HG03460 (cell line): ENCODE data around the gene CLDND2.
A peak's percentile ranks its signal among the peaks of the same experiment; 100 is the strongest.

Experiments used
- ATAC-seq: cut with Tn5 transposase; IDR thresholded peaks from one replicate; pipeline ENCODE4 v1.9.1; 2021; ENCODE audit not compliant: unreplicated experiment

Gene CLDND2

DNA sequence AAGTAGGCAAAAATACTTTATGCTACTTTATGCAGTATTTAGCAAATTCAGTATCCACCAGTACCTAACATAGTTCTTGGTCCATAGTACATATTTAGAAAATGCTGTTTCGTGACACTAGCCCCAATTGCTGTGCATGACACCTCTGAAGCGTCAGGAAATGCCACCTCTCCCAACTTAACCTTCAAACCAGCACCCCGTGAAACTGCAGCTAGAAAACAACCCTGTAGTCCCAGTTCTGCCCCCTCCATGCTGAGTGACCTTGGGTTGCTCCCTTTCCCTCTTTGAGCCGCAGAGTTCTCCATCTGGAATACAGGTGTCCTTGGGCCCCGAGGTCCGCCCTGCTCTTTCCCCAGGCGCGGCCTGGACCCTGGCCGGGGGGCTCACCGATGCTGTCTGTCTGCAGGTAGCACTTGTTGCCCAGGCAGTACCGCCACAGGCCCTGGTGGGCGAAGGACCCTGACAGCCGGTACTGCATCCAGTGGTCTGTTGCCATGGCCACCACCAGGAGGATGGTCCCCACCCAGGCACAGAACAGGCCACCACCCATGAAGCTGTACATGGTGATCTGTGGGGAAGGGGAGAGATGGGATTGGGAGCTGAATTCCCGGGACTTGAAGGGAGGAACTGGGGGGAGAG lies 18.2 kb upstream of the CLDND2 start:
- no peak for ATAC-seq

DNA sequence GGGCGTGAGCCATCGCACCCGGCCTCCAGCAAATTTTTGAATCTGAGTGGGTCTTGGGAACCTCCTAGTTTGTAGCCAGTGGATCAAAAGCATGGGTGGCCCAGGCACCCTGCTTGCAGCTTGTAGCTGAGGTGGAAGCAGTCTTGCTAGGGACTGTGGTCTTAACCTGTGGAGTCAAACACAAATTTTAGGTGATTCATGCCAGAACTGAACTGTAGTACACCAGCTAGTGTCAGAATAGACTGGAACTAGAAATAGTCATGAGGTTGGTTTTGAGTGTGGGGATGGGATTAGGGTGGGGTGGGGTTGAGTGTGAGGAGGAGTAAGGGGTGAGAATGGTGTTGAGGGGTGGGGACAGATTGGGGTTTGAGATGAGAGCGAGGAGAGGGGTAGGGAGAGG lies 13.2 kb upstream of the CLDND2 start:
- no peak for ATAC-seq

- ATAC-seq, result no peak
These were observed 11.6 kb upstream of the CLDND2 start for GRCh38 chr19:51380379-51380778.

DNA sequence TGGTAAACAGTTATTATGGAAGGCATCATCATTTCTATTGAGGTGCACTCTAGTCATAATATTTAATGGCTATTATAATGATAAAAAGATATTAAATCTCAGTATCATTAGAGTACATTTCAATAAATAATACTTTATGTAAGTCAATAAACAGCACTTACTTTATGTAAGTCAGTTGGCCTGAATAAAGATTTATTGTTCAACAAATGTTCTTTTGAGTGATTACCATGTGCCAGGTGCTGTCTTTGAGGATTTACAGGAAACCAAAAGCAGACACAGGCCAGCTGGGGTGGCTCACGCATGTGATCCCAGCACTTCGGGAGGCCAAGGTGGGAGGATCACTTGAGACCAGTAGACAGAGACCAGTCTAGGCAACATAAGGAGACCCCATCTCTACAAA lies 8.6 kb upstream of the CLDND2 start:
- no peak for ATAC-seq

DNA sequence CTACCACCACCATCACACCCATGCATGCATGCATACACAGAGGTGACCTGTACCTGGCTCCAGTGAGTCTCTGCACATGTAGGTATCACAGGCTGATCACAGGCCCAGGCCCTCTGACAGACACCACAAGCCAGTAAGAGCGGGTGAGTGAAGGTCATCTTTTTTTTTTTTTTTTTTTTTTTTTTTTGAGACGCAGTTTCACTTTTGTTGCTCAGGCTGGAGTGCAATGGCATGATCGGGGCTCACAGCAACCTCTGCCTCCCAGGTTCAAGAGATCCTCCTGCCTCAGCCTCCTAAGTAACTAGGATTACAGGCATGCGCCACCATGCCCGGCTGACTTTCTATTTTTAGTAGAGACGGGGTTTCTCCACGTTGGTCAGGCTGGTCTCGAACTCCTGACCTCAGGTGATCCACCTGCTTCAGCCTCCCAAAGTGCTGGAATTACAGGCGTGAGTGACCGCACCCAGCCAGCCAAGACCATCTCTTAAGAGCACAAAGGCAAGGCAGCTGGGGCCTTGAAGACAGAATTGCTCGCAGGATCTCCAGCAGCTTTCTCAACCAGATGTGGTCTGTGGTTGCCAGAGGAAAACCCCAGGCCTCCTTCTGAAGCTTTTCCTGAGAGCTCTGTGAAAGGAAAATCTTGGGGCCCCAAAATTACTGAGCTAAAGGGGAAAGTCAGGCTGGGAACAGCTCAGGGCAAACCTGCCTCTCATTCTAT lies 6.9 kb upstream of the CLDND2 start:
- ATAC-seq, result no peak

DNA sequence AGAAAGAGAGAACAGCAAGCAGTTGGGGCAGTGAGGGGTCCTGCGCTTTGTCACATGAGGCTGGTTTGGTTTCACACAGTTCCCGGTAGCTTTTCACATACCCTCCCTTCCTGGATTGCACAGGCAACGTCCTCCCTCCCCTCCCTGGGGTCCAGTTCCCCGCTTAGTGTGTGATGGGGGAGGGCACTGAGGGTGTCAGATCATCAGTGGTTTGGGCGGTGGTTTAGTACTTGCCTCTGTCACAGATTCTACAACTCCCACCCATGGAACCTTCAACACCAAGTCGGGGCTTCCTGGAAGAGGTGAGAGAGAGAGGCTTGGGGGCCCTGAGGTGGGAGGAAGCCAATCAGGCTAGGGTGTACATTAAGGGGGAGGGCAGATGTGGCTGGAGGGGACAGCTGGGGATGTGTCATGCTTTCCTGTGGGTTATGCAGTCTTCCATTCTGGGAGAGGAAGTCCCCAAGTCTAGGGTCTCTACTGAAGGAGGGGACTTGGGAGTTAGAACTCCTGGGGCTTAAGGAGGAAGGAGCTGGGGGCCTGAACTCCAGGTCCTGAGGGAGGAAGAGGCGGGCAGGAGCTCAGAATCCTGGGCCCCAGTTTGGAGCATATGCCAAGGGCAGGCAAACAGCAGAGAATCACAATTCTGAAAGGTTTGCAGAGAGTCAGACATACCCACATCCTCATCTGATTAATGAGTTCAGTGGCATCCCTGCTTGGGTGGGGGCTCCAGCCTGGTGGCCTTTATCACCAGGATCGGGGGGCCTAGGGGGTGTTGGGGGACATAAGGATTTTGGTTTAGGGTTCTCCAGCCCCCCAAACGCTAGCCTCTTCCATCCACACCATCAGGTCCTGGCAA lies 4.1 kb upstream of the CLDND2 start, which contains the start of gene NKG7:
Gene NKG7 (minus strand): TSS at position 6 of the 856 bp plus-strand sequence. CDS start 119 bp downstream, outside the sequence.
- peak; percentile 52 for ATAC-seq

- no peak for ATAC-seq
These were observed 3.3 kb upstream of the CLDND2 start for GRCh38 chr19:51372021-51372648.

GRCh38 chr19:51371186-51371690 lies 2.4 kb upstream of the CLDND2 start:
- ATAC-seq, result no peak

- no peak for ATAC-seq
These were observed 1.4 kb upstream of the CLDND2 start for GRCh38 chr19:51370230-51370629.

GRCh38 chr19:51367565-51368365 lies 1.0 kb downstream of the CLDND2 start:
- ATAC-seq, result peak; percentile 59

GRCh38 chr19:51367255-51367564 lies 1.6 kb downstream of the CLDND2 start:
- no peak for ATAC-seq

- peak; percentile 44 for ATAC-seq
These were observed 2.2 kb downstream of the CLDND2 start for GRCh38 chr19:51366389-51367254.

DNA sequence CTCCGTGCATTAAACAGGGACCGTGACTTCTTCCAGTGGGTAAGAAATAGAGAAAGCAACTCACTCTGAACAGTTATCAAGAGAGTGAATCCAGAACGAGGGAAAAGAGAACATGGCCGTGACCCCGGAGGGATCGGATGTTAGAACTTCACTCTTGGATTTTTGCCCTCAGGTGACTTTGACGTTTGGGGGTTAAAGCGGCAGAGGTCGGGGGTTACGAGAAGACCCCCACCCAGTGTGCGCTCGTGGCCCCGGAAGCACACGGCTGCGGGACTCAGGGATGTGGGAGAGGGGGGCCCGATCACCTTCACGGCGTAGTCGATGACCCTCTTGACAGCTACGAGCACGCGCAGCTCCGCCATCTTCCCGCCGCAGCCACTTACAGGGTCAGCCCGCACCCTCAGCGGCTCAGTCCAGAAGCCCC lies 2.8 kb downstream of the CLDND2 start, which contains the start of gene ETFB:
Gene ETFB (minus strand): TSS at position 424 of the 424 bp plus-strand sequence. CDS start 62 bp downstream, at position 362.
- ATAC-seq, result no peak

DNA sequence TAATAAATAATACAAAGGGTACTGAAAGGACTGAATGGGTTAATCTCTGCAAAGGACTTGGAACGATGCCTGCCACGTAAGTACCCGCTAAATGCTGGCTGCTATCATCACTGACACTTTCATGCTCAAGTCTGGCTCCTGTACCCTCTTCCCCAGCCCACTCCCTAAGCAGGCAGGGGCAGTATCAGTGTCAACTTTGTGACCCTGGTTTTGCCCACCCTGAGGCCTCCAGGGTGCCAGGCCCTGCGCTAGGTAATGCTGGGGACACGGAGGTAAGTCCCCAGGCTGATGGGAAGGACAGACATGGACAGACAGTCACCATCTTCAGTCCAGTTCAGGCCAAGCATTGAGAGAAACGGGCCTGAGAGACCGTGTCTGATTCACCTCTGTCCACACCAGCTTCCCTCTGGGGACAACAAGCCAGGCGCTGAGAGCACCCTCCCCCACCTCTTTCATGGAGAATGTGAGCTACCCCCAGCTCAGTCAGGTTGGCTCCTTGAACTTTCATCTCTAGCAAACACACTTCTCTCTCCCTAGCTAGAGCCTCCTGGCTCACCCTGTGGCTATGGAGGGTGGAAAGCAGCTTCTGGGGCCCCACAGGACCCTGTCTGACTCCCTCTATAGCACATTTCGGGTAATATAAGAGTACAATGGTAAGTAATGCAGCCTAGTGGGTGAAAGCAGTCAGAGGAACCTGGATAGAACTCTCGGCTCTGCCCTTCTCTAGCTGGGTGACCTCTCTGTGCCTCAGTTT lies 3.4 kb downstream of the CLDND2 start:
- ATAC-seq, result no peak

GRCh38 chr19:51364200-51365106 lies 4.3 kb downstream of the CLDND2 start:
- no peak for ATAC-seq

DNA sequence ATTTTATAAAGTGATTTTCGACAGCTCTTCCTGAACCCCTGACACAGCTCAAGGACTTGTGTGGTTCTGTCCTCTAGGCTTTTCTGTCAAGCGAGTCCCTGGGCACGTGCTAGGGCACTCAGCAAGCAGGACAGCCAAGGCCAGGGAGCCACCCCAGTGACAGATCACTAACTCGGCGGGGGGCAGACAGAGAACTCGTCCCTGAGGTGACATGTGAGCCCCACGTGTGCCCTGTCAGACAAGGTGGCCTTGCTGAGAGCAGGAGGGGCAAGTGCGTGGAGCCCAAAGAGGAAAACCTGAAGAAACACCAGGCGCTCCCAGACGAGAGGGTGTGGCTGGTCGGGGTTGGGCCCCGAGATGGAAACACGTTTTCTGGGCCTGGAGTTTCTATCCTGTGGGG lies 7.6 kb downstream of the CLDND2 start:
- ATAC-seq, result no peak

- ATAC-seq, result no peak
These were observed 9.5 kb downstream of the CLDND2 start for GRCh38 chr19:51359294-51359693.
